HepG2 (cell line): ENCODE data around the gene UBE2O. TPM values are rescaled to one million over a fixed set of nuclear protein-coding genes. Genes with fewer than 3 reads are reported as not detected.

ENCODE experiments used
- EHMT2 ChIP-seq: fragments of 200-600 bp; sonication (generic); IDR thresholded peaks from 2 replicates; pipeline ENCODE4 v1.7.0; 2017; ENCODE audit warnings: antibody characterized with exemption, low read depth, low read length, borderline replicate concordance
- GATAD2A ChIP-seq: IDR thresholded peaks from 2 replicates; pipeline ENCODE4 v1.6.1; 2016
- HNRNPUL1 ChIP-seq: fragments of 200-400 bp; formaldehyde crosslinking; IDR thresholded peaks from 2 replicates; pipeline ENCODE4 v1.6.1; 2017; ENCODE audit warnings: low read depth, mild to moderate bottlenecking, low read length, moderate library complexity
- SRSF1 ChIP-seq: fragments of 200-400 bp; formaldehyde crosslinking; optimal IDR thresholded peaks from 2 replicates; pipeline ENCODE3; 2017; ENCODE audit warnings: mild to moderate bottlenecking, low read depth, low read length, moderate library complexity
- ZMAT3 ChIP-seq: sonication (generic); formaldehyde crosslinking; conservative IDR thresholded peaks from 2 replicates; pipeline ENCODE4 v1.7.0; 2021; ENCODE audit warnings: missing genetic modification reagents
- ZNF501 ChIP-seq: sonication (generic); formaldehyde crosslinking; IDR thresholded peaks from 2 replicates; pipeline ENCODE4 v1.5.1; 2020; ENCODE audit warnings: mild to moderate bottlenecking, moderate library complexity, missing genetic modification reagents
- ZNF562 ChIP-seq: sonication (generic); formaldehyde crosslinking; IDR thresholded peaks from 2 replicates; pipeline ENCODE4 v1.8.0; 2022; ENCODE audit warnings: missing genetic modification reagents, borderline replicate concordance
- ZNF614 ChIP-seq: IDR thresholded peaks from 2 replicates; pipeline ENCODE4 v1.6.1; 2018; ENCODE audit warnings: missing biosample characterization, missing genetic modification reagents, inconsistent platforms, borderline replicate concordance
- polyA plus RNA-seq, 8 experiments: library from polyadenylated mRNA; depleted of rRNA in 3 of 8; stranded (reverse) in 7 of 8; unstranded in 1 of 8; fragments of >200 nt; fragmentation: Illumina TruSeq in 4 of 8; extraction: Trizol in 4 of 8; gene quantifications; 2 replicates each; pipeline versions ENCODE4 v1.2.1 to v1.2.3, GENCODE V29; 2011 to 2016; ENCODE audit warnings: low read depth in 4 of 8, missing spikeins in 1 of 8, mixed read lengths in 1 of 8; ENCODE audit not compliant: insufficient read depth in 1 of 8
- total RNA-seq, 5 experiments: library from RNA; depleted of rRNA; stranded (reverse); fragments of >200 nt; fragmentation: Illumina TruSeq; extraction: Trizol; gene quantifications; 2 replicates each; pipeline ENCODE4 v1.2.3, GENCODE V29; 2016; ENCODE audit warnings: low read depth in 1 of 5
- TF ChIP-seq, protein P1 (sequence below): sonication (generic); formaldehyde crosslinking; IDR thresholded peaks from 2 replicates; pipeline ENCODE4 v1.4.0; 2020; ENCODE audit warnings: missing genetic modification reagents, borderline replicate concordance
- TF ChIP-seq, protein P2 (sequence below): sonication (generic); formaldehyde crosslinking; IDR thresholded peaks from 2 replicates; pipeline ENCODE4 v1.4.0; 2020; ENCODE audit warnings: missing genetic modification reagents, borderline replicate concordance
- TF ChIP-seq, protein P3 (sequence below), 2 experiments: sonication (generic) in 1 of 2; formaldehyde crosslinking in 1 of 2; IDR thresholded peaks; 2 replicates each; pipeline versions ENCODE4 v1.6.1 to v1.9.0; 2014 to 2022; ENCODE audit warnings: antibody characterized with exemption in 1 of 2, borderline replicate concordance in 1 of 2, inconsistent platforms in 1 of 2, low read depth in 1 of 2, missing genetic modification reagents in 1 of 2
- TF ChIP-seq, protein P4 (sequence below): fragments of 450-650 bp; IDR thresholded peaks from 2 replicates; pipeline ENCODE4 v1.6.1; 2016
- TF ChIP-seq, protein P5 (sequence below): sonication (generic); formaldehyde crosslinking; IDR thresholded peaks from 2 replicates; pipeline ENCODE4 v1.8.1; 2023; ENCODE audit warnings: mild to moderate bottlenecking, moderate library complexity, missing genetic modification reagents

Gene UBE2O
- total and polyA plus RNA-seq, 2 of the 13 experiments (the other 11 are each of a cell fraction or from before 2014, with no cell fraction given) = 21.5 to 23.5 TPM

DNA sequence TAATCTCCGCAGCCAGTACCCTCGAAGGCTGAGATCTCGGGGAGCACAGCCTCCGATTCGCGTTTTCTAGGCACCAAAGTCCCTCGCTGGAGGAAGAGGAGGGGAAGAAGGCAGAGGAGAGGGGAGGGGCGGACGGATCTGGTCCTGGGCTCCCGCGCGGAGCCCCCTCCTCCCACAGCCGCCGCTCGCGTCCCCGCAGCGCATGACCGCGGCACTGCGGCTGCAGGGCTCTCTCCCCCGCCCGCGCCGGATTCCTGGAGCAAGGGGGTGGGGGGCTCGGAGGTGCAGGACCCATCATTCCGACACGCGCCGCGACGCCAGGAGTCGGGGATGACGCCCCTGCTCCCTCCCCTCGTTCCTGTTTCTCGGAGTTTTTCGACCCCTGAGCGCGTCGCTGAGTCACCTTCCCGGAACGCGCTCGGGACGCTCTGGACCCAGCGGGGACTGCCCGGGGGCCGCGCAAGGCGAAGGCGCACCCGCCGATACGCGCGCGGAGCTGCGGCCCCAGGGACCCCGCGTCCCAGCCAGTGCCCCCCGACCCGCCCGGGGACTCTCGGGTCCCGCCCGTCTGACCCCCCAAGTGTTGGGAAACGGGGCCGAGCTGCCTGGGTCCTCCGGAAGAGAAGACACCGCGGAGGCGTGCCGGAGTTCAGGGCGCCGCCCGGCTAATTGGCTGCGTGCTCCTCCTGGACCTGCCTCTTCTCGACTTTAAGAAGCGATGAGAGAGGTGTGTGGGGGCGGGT is 70.0 kb downstream of the UBE2O start (continued):
- TF ChIP-seq, protein P1, sequence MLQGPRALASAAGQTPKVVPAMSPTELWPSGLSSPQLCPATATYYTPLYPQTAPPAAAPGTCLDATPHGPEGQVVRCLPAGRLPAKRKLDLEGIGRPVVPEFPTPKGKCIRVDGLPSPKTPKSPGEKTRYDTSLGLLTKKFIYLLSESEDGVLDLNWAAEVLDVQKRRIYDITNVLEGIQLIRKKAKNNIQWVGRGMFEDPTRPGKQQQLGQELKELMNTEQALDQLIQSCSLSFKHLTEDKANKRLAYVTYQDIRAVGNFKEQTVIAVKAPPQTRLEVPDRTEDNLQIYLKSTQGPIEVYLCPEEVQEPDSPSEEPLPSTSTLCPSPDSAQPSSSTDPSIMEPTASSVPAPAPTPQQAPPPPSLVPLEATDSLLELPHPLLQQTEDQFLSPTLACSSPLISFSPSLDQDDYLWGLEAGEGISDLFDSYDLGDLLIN (CRISPR knock-in tag) = peak; percentile 65; the same call in 1 of the 2 replicates
- TF ChIP-seq ZMAT3 (CRISPR knock-in tag) (peak; percentile 95), ZNF501 (no peak), ZNF614 (CRISPR knock-in tag) (no peak), ZNF562 (CRISPR knock-in tag) (no peak), HNRNPUL1 (peak; percentile 36; the same call in 1 of the 2 replicates), SRSF1 (peak; percentile 88), EHMT2 (no peak), GATAD2A (CRISPR knock-in tag) (no peak; the same call in 1 of the 2 replicates)
- TF ChIP-seq, protein P2, sequence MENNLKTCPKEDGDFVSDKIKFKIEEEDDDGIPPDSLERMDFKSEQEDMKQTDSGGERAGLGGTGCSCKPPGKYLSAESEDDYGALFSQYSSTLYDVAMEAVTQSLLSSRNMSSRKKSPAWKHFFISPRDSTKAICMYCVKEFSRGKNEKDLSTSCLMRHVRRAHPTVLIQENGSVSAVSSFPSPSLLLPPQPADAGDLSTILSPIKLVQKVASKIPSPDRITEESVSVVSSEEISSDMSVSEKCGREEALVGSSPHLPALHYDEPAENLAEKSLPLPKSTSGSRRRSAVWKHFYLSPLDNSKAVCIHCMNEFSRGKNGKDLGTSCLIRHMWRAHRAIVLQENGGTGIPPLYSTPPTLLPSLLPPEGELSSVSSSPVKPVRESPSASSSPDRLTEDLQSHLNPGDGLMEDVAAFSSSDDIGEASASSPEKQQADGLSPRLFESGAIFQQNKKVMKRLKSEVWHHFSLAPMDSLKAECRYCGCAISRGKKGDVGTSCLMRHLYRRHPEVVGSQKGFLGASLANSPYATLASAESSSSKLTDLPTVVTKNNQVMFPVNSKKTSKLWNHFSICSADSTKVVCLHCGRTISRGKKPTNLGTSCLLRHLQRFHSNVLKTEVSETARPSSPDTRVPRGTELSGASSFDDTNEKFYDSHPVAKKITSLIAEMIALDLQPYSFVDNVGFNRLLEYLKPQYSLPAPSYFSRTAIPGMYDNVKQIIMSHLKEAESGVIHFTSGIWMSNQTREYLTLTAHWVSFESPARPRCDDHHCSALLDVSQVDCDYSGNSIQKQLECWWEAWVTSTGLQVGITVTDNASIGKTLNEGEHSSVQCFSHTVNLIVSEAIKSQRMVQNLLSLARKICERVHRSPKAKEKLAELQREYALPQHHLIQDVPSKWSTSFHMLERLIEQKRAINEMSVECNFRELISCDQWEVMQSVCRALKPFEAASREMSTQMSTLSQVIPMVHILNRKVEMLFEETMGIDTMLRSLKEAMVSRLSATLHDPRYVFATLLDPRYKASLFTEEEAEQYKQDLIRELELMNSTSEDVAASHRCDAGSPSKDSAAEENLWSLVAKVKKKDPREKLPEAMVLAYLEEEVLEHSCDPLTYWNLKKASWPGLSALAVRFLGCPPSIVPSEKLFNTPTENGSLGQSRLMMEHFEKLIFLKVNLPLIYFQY = no peak
- TF ChIP-seq, protein P3, sequence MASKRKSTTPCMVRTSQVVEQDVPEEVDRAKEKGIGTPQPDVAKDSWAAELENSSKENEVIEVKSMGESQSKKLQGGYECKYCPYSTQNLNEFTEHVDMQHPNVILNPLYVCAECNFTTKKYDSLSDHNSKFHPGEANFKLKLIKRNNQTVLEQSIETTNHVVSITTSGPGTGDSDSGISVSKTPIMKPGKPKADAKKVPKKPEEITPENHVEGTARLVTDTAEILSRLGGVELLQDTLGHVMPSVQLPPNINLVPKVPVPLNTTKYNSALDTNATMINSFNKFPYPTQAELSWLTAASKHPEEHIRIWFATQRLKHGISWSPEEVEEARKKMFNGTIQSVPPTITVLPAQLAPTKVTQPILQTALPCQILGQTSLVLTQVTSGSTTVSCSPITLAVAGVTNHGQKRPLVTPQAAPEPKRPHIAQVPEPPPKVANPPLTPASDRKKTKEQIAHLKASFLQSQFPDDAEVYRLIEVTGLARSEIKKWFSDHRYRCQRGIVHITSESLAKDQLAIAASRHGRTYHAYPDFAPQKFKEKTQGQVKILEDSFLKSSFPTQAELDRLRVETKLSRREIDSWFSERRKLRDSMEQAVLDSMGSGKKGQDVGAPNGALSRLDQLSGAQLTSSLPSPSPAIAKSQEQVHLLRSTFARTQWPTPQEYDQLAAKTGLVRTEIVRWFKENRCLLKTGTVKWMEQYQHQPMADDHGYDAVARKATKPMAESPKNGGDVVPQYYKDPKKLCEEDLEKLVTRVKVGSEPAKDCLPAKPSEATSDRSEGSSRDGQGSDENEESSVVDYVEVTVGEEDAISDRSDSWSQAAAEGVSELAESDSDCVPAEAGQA (IDR thresholded peaks at IDR 0.05; ENCODE audit: low read depth) = no peak
- TF ChIP-seq, protein P3 (CRISPR knock-in tag; IDR thresholded peaks at IDR 0.05; ENCODE audit: borderline replicate concordance) = no peak
- TF ChIP-seq, protein P4, sequence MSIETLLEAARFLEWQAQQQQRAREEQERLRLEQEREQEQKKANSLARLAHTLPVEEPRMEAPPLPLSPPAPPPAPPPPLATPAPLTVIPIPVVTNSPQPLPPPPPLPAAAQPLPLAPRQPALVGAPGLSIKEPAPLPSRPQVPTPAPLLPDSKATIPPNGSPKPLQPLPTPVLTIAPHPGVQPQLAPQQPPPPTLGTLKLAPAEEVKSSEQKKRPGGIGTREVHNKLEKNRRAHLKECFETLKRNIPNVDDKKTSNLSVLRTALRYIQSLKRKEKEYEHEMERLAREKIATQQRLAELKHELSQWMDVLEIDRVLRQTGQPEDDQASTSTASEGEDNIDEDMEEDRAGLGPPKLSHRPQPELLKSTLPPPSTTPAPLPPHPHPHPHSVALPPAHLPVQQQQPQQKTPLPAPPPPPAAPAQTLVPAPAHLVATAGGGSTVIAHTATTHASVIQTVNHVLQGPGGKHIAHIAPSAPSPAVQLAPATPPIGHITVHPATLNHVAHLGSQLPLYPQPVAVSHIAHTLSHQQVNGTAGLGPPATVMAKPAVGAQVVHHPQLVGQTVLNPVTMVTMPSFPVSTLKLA = peak; percentile 28; the same call in 1 of the 2 replicates
- TF ChIP-seq, protein P5, sequence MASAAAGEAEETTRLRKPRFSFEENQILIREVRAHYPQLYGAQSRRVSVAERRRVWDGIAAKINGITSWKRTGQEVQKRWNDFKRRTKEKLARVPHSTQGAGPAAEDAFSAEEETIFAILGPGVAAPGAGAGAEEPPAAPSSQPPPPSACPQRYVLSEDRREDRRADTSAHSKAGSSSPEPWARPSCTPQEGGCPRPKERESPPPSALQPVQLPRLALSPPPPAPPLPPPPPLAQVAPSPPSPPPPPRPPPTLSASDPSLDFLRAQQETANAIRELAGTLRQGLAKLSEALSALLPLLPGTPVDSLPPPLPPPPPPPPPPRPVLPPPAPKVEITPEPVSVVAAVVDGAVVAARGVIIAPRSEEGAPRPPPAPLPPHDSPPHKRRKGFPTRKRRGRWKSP = peak; percentile 62; the same call in 1 of the 2 replicates
